IMR-90 (cell line): ENCODE results near the gene ZNF213. TPM values are rescaled to one million over a fixed set of nuclear protein-coding genes. Genes with fewer than 3 reads are reported as not detected.

Experiments
- ATAC-seq: fragments of 200-7000 bp; cut with Tn5 transposase; 2 replicates; pipeline ENCODE4 v1.9.1; 2020; ENCODE audit warnings: low read depth, mild to moderate bottlenecking, moderate library complexity
- BruUV-seq: library from RNA; stranded (reverse); fragments of 400-500 nt; replicated peaks from 2 replicates; lab custom pipeline; 2021; lab: Mats Ljungman, UMichigan
- CTCF ChIA-PET: fragments of 300-600 bp; formaldehyde crosslinking; extraction: SDS; loops from one replicate; lab custom pipeline; 2021; ENCODE audit warnings: antibody characterized with exemption; lab: Yijun Ruan, JAX
- POLR2A ChIA-PET: fragments of 300-600 bp; sonication (Branson Sonifier 250); formaldehyde crosslinking; loops from one replicate; lab custom pipeline; 2022; ENCODE audit warnings: antibody characterized with exemption; ENCODE audit not compliant: unreplicated experiment; lab: Charles Lee
- DNase-seq: peaks from one replicate; pipeline ENCODE4 v3.0.0; 2013
- H2AFZ ChIP-seq: replicated peaks from 2 replicates; pipeline ENCODE3; 2013; ENCODE audit warnings: low read length, mild to moderate bottlenecking; ENCODE audit not compliant: poor library complexity
- H2AK5ac ChIP-seq: 2 replicates; pipeline ENCODE4 v1.6.1; 2013; ENCODE audit warnings: low read depth, low read length, inconsistent platforms
- H2AK9ac ChIP-seq: replicated peaks from 2 replicates; pipeline ENCODE3; 2013; ENCODE audit warnings: mild to moderate bottlenecking, low read depth, low read length, moderate library complexity; ENCODE audit not compliant: poor library complexity
- H2BK120ac ChIP-seq: 2 replicates; pipeline ENCODE4 v1.6.1; 2013; ENCODE audit warnings: low read depth, low read length, inconsistent platforms
- H2BK15ac ChIP-seq: 3 replicates; pipeline ENCODE4 v1.6.1; 2013; ENCODE audit warnings: low read depth, low read length, inconsistent platforms
- H2BK20ac ChIP-seq: 2 replicates; pipeline ENCODE4 v1.6.1; 2013; ENCODE audit warnings: low read depth, mild to moderate bottlenecking, inconsistent platforms, low read length, moderate library complexity
- H2BK5ac ChIP-seq: 2 replicates; pipeline ENCODE4 v1.6.1; 2013; ENCODE audit warnings: mild to moderate bottlenecking, low read depth, low read length, inconsistent platforms; ENCODE audit not compliant: poor library complexity, severe bottlenecking
- H3K14ac ChIP-seq: replicated peaks from 2 replicates; pipeline ENCODE4 v1.6.1; 2013; ENCODE audit warnings: low read depth, low read length, inconsistent platforms
- H3K18ac ChIP-seq: 2 replicates; pipeline ENCODE4 v1.6.1; 2013; ENCODE audit warnings: low read depth, low read length, control low read depth
- H3K23ac ChIP-seq: 2 replicates; pipeline ENCODE4 v1.6.1; 2013; ENCODE audit warnings: low read depth, low read length, inconsistent platforms
- H3K27ac ChIP-seq: 2 replicates; pipeline ENCODE4 v1.5.1; 2013; ENCODE audit warnings: mild to moderate bottlenecking, control low read depth, low read length; ENCODE audit not compliant: insufficient read depth
- H3K27me3 ChIP-seq: 2 replicates; pipeline ENCODE4 v1.6.1; 2013; ENCODE audit warnings: low read length; ENCODE audit not compliant: control insufficient read depth, insufficient read depth
- H3K36me3 ChIP-seq: 2 replicates; pipeline ENCODE4 v1.6.1; 2013; ENCODE audit warnings: low read length, mixed read lengths; ENCODE audit not compliant: control insufficient read depth, insufficient read depth
- H3K4ac ChIP-seq: 2 replicates; pipeline ENCODE4 v1.6.1; 2013; ENCODE audit warnings: low read depth, low read length, inconsistent platforms
- H3K4me1 ChIP-seq: 2 replicates; pipeline ENCODE4 v1.6.1; 2013; ENCODE audit warnings: low read length, mixed read lengths; ENCODE audit not compliant: control insufficient read depth, insufficient read depth
- H3K4me2 ChIP-seq: 2 replicates; pipeline ENCODE4 v1.6.1; 2013; ENCODE audit warnings: low read depth, mild to moderate bottlenecking, control low read depth, low read length, moderate library complexity
- H3K4me3 ChIP-seq: 2 replicates; pipeline ENCODE4 v1.5.1; 2013; ENCODE audit warnings: low read depth, mild to moderate bottlenecking, control low read depth, low read length, moderate library complexity; ENCODE audit not compliant: insufficient read depth
- H3K56ac ChIP-seq: 2 replicates; pipeline ENCODE4 v1.6.1; 2013; ENCODE audit warnings: low read length, inconsistent platforms; ENCODE audit not compliant: insufficient read depth; ENCODE audit errors: extremely low read depth
- H3K79me1 ChIP-seq, 2 experiments: 2 replicates each; pipeline ENCODE4 v1.6.1; 2013; ENCODE audit warnings: low read length in 2 of 2, inconsistent platforms in 1 of 2, low read depth in 1 of 2
- H3K9ac ChIP-seq: 2 replicates; pipeline ENCODE4 v1.6.1; 2013; ENCODE audit warnings: low read depth, low read length, control low read depth
- H3K9me1 ChIP-seq: 2 replicates; pipeline ENCODE4 v1.6.1; 2013; ENCODE audit warnings: low read length, inconsistent platforms; ENCODE audit not compliant: insufficient read depth
- H3K9me3 ChIP-seq: 2 replicates; pipeline ENCODE4 v1.6.1; 2013; ENCODE audit warnings: low read length; ENCODE audit not compliant: control insufficient read depth, insufficient read depth
- H4K20me1 ChIP-seq: 2 replicates; pipeline ENCODE4 v1.6.1; 2013; ENCODE audit warnings: low read length, inconsistent platforms; ENCODE audit not compliant: insufficient read depth
- H4K5ac ChIP-seq: 2 replicates; pipeline ENCODE4 v1.6.1; 2013; ENCODE audit warnings: mild to moderate bottlenecking, low read depth, low read length, control low read depth
- H4K8ac ChIP-seq, 2 experiments: 2 replicates each; pipeline ENCODE4 v1.6.1; 2013; ENCODE audit warnings: low read depth in 2 of 2, low read length in 2 of 2, control low read depth in 1 of 2, inconsistent platforms in 1 of 2
- H4K91ac ChIP-seq: 2 replicates; pipeline ENCODE4 v1.6.1; 2013; ENCODE audit warnings: low read depth, low read length, inconsistent platforms; ENCODE audit not compliant: insufficient read depth
- BHLHE40 ChIP-seq: fragments of 150-350 bp; IDR thresholded peaks from 2 replicates; pipeline ENCODE4 v1.6.1; 2016; ENCODE audit warnings: mild to moderate bottlenecking, low read depth, low read length
- CEBPB ChIP-seq: IDR thresholded peaks from 2 replicates; pipeline ENCODE4 v1.6.1; 2012; ENCODE audit warnings: low read depth, low read length, improper control_type of control experiment
- FOS ChIP-seq: fragments of 150-350 bp; IDR thresholded peaks from 2 replicates; pipeline ENCODE4 v1.6.1; 2016; ENCODE audit warnings: low read depth, low read length
- MAFK ChIP-seq: IDR thresholded peaks from 2 replicates; pipeline ENCODE4 v1.6.1; 2012; ENCODE audit warnings: low read depth, low read length, improper control_type of control experiment
- MAZ ChIP-seq: IDR thresholded peaks from 2 replicates; pipeline ENCODE4 v1.6.1; 2012; ENCODE audit warnings: low read depth, mild to moderate bottlenecking, low read length, improper control_type of control experiment, moderate library complexity, borderline replicate concordance
- MXI1 ChIP-seq: IDR thresholded peaks from 2 replicates; pipeline ENCODE4 v1.6.1; 2012; ENCODE audit warnings: low read depth, mild to moderate bottlenecking, low read length, moderate library complexity, borderline replicate concordance
- NFE2L2 ChIP-seq: fragments of 150-350 bp; IDR thresholded peaks from 2 replicates; pipeline ENCODE4 v1.6.1; 2016; ENCODE audit warnings: low read depth, mild to moderate bottlenecking, low read length
- POLR2A ChIP-seq: IDR thresholded peaks from 2 replicates; pipeline ENCODE4 v1.6.1; 2012; ENCODE audit warnings: mild to moderate bottlenecking, low read depth, low read length
- RAD21 ChIP-seq: IDR thresholded peaks from 2 replicates; pipeline ENCODE4 v1.6.1; 2012; ENCODE audit warnings: low read length, improper control_type of control experiment
- RCOR1 ChIP-seq: IDR thresholded peaks from 2 replicates; pipeline ENCODE4 v1.6.1; 2012; ENCODE audit warnings: mild to moderate bottlenecking, low read length, improper control_type of control experiment; ENCODE audit not compliant: insufficient replicate concordance
- RFX5 ChIP-seq: IDR thresholded peaks from 2 replicates; pipeline ENCODE4 v1.8.0; 2012; ENCODE audit warnings: low read depth, mild to moderate bottlenecking, low read length, moderate library complexity
- SMC3 ChIP-seq: fragments of 150-350 bp; IDR thresholded peaks from 2 replicates; pipeline ENCODE4 v1.6.1; 2016; ENCODE audit warnings: low read depth, mild to moderate bottlenecking, antibody characterized with exemption, low read length, moderate library complexity
- WGBS, 2 experiments: methylation state at CpG; one replicate each; pipeline versions ENCODE4 v1.1.5 to v1.1.7; 2013; ENCODE audit warnings: missing lambda C conversion rate in 2 of 2; ENCODE audit not compliant: insufficient read length in 1 of 2; ENCODE audit errors: extremely low coverage in 2 of 2; 5-methylcytosine and 5-hydroxymethylcytosine counted together
- dilution Hi-C: fragments of 300-500 bp; cut with HindIII; formaldehyde crosslinking; loops from one replicate; pipeline ENCODE4 v1.14.3; 2018; ENCODE audit warnings: low sequenced_read_pairs; ENCODE audit not compliant: unreplicated experiment
- in situ Hi-C: fragments of 300-500 bp; cut with MboI; formaldehyde crosslinking; loops from 3 replicates; pipeline ENCODE4 v1.14.3; 2019; ENCODE audit warnings: low sequenced_read_pairs, inconsistent platforms, mixed read lengths
- intact Hi-C: fragments of 100-400 bp; cut with micrococcal nuclease; formaldehyde crosslinking; loops from 2 replicates; pipeline ENCODE4 v1.10.0; 2022
- polyA plus RNA-seq, 3 experiments: library from polyadenylated mRNA; depleted of rRNA; stranded (reverse); fragments of >200 nt; gene quantifications; 2 replicates each; pipeline ENCODE4 v1.2.3, GENCODE V29; 2012; ENCODE audit warnings: low replicate concordance in 1 of 3
- total RNA-seq: library from RNA; depleted of rRNA; stranded (reverse); fragments of >200 nt; gene quantifications from 2 replicates; pipeline ENCODE4 v1.2.3, GENCODE V29; 2012
- TF ChIP-seq, protein P1 (sequence below): fragments of 150-350 bp; IDR thresholded peaks from 2 replicates; pipeline ENCODE4 v1.6.1; 2017; ENCODE audit warnings: mild to moderate bottlenecking, antibody characterized with exemption, low read length, low read depth
- TF ChIP-seq, protein P2 (sequence below): conservative IDR thresholded peaks from 2 replicates; pipeline ENCODE4 v1.5.1; 2012; ENCODE audit warnings: mild to moderate bottlenecking, low read depth, low read length, improper control_type of control experiment
- TF ChIP-seq, protein P3 (sequence below): fragments of 150-350 bp; IDR thresholded peaks from 2 replicates; pipeline ENCODE4 v1.6.1; 2016; ENCODE audit warnings: low read depth, mild to moderate bottlenecking, low read length, moderate library complexity, borderline replicate concordance

ZNF213 gene
- total and polyA plus RNA-seq, 2 of the 4 experiments (the other 2 are of a cell fraction) = 0.72 to 4.0 TPM

DNA sequence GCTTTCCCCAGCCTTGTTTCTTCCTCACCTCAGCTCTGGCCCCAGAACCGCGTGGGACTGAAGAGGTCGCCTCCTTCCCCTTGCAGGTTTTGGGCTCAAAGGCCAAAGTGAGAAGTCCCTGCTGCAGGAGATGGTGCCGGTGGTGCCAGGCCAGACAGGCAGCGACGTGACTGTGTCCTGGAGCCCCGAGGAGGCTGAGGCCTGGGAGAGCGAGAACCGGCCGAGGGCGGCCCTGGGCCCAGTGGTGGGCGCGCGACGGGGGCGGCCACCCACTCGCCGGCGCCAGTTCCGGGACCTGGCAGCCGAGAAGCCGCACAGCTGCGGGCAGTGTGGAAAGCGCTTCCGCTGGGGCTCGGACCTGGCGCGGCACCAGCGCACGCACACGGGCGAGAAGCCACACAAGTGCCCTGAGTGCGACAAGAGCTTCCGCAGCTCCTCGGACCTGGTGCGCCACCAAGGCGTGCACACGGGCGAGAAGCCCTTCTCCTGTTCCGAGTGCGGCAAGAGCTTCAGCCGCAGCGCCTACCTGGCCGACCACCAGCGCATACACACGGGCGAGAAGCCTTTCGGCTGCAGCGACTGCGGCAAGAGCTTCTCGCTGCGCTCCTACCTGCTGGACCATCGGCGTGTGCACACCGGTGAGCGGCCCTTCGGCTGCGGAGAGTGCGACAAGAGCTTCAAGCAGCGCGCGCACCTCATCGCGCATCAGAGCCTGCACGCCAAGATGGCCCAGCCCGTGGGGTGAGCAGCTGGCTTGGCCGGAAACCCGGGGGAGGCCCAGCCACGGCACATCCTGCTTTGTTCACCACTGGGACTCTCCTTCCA lies 6.0 kb downstream of the ZNF213 start:
- Histone ChIP-seq H3K9me3 (no peaks in the 10 kb centered on the region), H4K5ac (no peak overlapping the region), H2AK5ac (no peak overlapping the region), H2BK20ac (no peak overlapping the region), H3K79me1 (peaks cover 14 to 17% of the 10 kb centered on the region in 2 experiments), H3K14ac (no peak overlapping the region), H4K91ac (no peak overlapping the region), H3K23ac (no peak overlapping the region), H3K18ac (no peak overlapping the region), H3K27me3 (no peaks in the 10 kb centered on the region), H3K9me1 (0 out of 2 replicates have a peak, but pooled peaks cover 3% of the 10 kb centered on the region), H2BK15ac (no peak overlapping the region), H3K4me3 (no peak overlapping the region), H3K9ac (no peak overlapping the region), H3K4me1 (peaks cover 4% of the 10 kb centered on the region), H3K56ac (no peak overlapping the region), H3K27ac (no peak overlapping the region), H2AFZ (no peak overlapping the region), H4K8ac (no peak overlapping the region), H3K4me2 (no peak overlapping the region), H3K4ac (no peak overlapping the region), H2AK9ac (no peak overlapping the region), H4K20me1 (no peaks in the 10 kb centered on the region), H2BK120ac (no peak overlapping the region), H3K36me3 (peaks cover 19% of the 10 kb centered on the region), H2BK5ac (no peak overlapping the region)
- ATAC-seq (no peak), DNase-seq (no peak)
- ChIA-PET CTCF (interaction anchor here (1.1 kb wide), 1 partner anchor 11 kb away, joined by 3 read pairs; no protein-coding TSS in a partner anchor), POLR2A (no interaction called here)
- in situ Hi-C loops (no loop called here), intact Hi-C loops (no loop called here), dilution Hi-C loops (no loop called here)
- no TSS peak for BruUV-seq
- WGBS, 2 experiments = 96% methylated on average over 59 of the region's 69 CpGs; no CpG with 5 or more reads in 1 of the 2 experiments
- no peak for TF ChIP-seq MAFK
- no peak for TF ChIP-seq BHLHE40
- TF ChIP-seq MAZ = no peak
- TF ChIP-seq, protein P1, sequence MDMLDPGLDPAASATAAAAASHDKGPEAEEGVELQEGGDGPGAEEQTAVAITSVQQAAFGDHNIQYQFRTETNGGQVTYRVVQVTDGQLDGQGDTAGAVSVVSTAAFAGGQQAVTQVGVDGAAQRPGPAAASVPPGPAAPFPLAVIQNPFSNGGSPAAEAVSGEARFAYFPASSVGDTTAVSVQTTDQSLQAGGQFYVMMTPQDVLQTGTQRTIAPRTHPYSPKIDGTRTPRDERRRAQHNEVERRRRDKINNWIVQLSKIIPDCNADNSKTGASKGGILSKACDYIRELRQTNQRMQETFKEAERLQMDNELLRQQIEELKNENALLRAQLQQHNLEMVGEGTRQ = no peak
- TF ChIP-seq, protein P2, sequence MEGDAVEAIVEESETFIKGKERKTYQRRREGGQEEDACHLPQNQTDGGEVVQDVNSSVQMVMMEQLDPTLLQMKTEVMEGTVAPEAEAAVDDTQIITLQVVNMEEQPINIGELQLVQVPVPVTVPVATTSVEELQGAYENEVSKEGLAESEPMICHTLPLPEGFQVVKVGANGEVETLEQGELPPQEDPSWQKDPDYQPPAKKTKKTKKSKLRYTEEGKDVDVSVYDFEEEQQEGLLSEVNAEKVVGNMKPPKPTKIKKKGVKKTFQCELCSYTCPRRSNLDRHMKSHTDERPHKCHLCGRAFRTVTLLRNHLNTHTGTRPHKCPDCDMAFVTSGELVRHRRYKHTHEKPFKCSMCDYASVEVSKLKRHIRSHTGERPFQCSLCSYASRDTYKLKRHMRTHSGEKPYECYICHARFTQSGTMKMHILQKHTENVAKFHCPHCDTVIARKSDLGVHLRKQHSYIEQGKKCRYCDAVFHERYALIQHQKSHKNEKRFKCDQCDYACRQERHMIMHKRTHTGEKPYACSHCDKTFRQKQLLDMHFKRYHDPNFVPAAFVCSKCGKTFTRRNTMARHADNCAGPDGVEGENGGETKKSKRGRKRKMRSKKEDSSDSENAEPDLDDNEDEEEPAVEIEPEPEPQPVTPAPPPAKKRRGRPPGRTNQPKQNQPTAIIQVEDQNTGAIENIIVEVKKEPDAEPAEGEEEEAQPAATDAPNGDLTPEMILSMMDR = no peak
- no peak for TF ChIP-seq SMC3
- TF ChIP-seq POLR2A = no peak
- TF ChIP-seq, protein P3, sequence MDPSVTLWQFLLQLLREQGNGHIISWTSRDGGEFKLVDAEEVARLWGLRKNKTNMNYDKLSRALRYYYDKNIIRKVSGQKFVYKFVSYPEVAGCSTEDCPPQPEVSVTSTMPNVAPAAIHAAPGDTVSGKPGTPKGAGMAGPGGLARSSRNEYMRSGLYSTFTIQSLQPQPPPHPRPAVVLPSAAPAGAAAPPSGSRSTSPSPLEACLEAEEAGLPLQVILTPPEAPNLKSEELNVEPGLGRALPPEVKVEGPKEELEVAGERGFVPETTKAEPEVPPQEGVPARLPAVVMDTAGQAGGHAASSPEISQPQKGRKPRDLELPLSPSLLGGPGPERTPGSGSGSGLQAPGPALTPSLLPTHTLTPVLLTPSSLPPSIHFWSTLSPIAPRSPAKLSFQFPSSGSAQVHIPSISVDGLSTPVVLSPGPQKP = no peak
- no peak for TF ChIP-seq RCOR1
- TF ChIP-seq RFX5 = no peak
- TF ChIP-seq NFE2L2 = no peak
- no peak for TF ChIP-seq RAD21
- TF ChIP-seq MXI1 = no peak
- TF ChIP-seq FOS = no peak
- no peak for TF ChIP-seq CEBPB
